Smooth muscle cell of the pulmonary artery (primary cell): ENCODE results near the gene LOXL1. TPM values are rescaled to one million over a fixed set of nuclear protein-coding genes. Genes with fewer than 3 reads are reported as not detected.

Experiments used
- total RNA-seq: library from RNA; depleted of rRNA; stranded (reverse); fragments of >200 nt; gene quantifications from 2 replicates; pipeline ENCODE4 v1.2.3, GENCODE V29; 2014

The LOXL1 gene
- total RNA-seq: 126 and 275 TPM in 2 replicates

GRCh38 chr15:73926219-73927002 is at the start of gene LOXL1:
LOXL1 (plus strand) TSS chr15:73926462; CDS start chr15:73926784, 322 bp downstream.

GRCh38 chr15:73991726-73992593 is 65.7 kb downstream of the LOXL1 start, which contains the start of gene STOML1:
STOML1 (minus strand) TSS chr15:73992295; CDS start chr15:73992223, 72 bp downstream.

GRCh38 chr15:73994413-73994883 is 68.2 kb downstream of the LOXL1 start, which contains the start of gene PML:
PML (plus strand) TSS chr15:73994716; CDS start chr15:73994813, 97 bp downstream.

Other genes with a start within 250 kb of the LOXL1 start
- gene CD276, start 242.1 kb upstream of the LOXL1 start, total RNA-seq: 198 and 230 TPM in 2 replicates
- 1.3 and 3.3 TPM in 2 replicates for gene INSYN1, start 173.1 kb upstream of the LOXL1 start, total RNA-seq
- gene TBC1D21, start 52.9 kb upstream of the LOXL1 start, total RNA-seq: not detected in 2 replicates
- gene STOML1, start 65.8 kb downstream of the LOXL1 start, total RNA-seq: 25.9 and 26.6 TPM in 2 replicates
- 58.3 and 71.4 TPM in 2 replicates for gene PML, start 68.3 kb downstream of the LOXL1 start, total RNA-seq
- 0.03 and 0.07 TPM in 2 replicates for gene GOLGA6A, start 156.1 kb downstream of the LOXL1 start, total RNA-seq
- 0.07 and 0.10 TPM in 2 replicates for gene ISLR2, start 204.1 kb downstream of the LOXL1 start, total RNA-seq
- gene ISLR, start 247.2 kb downstream of the LOXL1 start, total RNA-seq: 35.0 and 134 TPM in 2 replicates